ENCODE measurements around the gene DYNC1LI2.

DYNC1LI2 gene

GRCh38 chr16:66695935-66696668 lies 55.3 kb downstream of the DYNC1LI2 start (continued):
- no peak for TF ChIP-seq EGR2 (tag by site-specific recombination; IDR thresholded peaks at IDR 0.05; ENCODE audit: low read depth)
- TF ChIP-seq ZNF324 (tag by site-specific recombination; IDR thresholded peaks at IDR 0.05), result no peak
- no peak for TF ChIP-seq KLF16 (tag by site-specific recombination; IDR thresholded peaks at IDR 0.05)
- TF ChIP-seq ZNF692 (tag by site-specific recombination; IDR thresholded peaks at IDR 0.05), result no peak
- no peak for TF ChIP-seq ZNF350 (tag by site-specific recombination; IDR thresholded peaks at IDR 0.05)
- no peak for TF ChIP-seq ZNF26 (tag by site-specific recombination; IDR thresholded peaks at IDR 0.05)
- TF ChIP-seq KLF8 (tag by site-specific recombination; IDR thresholded peaks at IDR 0.05), result peak; percentile 49; the same call in 1 of the 2 replicates
- no peak for TF ChIP-seq ZNF404 (tag by site-specific recombination; IDR thresholded peaks at IDR 0.05)
- no peak for TF ChIP-seq PRDM6 (tag by site-specific recombination; IDR thresholded peaks at IDR 0.05)
- no peak for TF ChIP-seq ZNF133 (tag by site-specific recombination; IDR thresholded peaks at IDR 0.05)
- TF ChIP-seq BCL6B (tag by site-specific recombination; IDR thresholded peaks at IDR 0.05), result no peak
- no peak for TF ChIP-seq ZNF610 (tag by site-specific recombination; IDR thresholded peaks at IDR 0.05; ENCODE audit: borderline replicate concordance)
- no peak for TF ChIP-seq BCL11B (tag by site-specific recombination; IDR thresholded peaks at IDR 0.05; ENCODE audit: low read depth)
- 0 out of 2 replicates have a peak, but pooled peaks have one; percentile 19 for TF ChIP-seq ZXDB (tag by site-specific recombination; IDR thresholded peaks at IDR 0.05)
- no peak for TF ChIP-seq ZNF10 (tag by site-specific recombination; IDR thresholded peaks at IDR 0.05)
- TF ChIP-seq INSM2 (tag by site-specific recombination; IDR thresholded peaks at IDR 0.05), result no peak
- no peak for TF ChIP-seq SETDB1 (IDR thresholded peaks at IDR 0.05; ENCODE audit: insufficient read length, low read length)
- no peak for TF ChIP-seq TCF7L2 (IDR thresholded peaks at IDR 0.05; ENCODE audit: borderline replicate concordance, low read depth, low read length)
- no peak for TF ChIP-seq ZSCAN4 (tag by site-specific recombination; IDR thresholded peaks at IDR 0.05)
- TF ChIP-seq GFI1B (tag by site-specific recombination; IDR thresholded peaks at IDR 0.05), result no peak
- no peak for TF ChIP-seq ZBTB48 (tag by site-specific recombination; IDR thresholded peaks at IDR 0.05)
- TF ChIP-seq ZNF16 (tag by site-specific recombination; IDR thresholded peaks at IDR 0.05; ENCODE audit: low read depth), result no peak
- TF ChIP-seq ZNF266 (tag by site-specific recombination; IDR thresholded peaks at IDR 0.05; ENCODE audit: low read depth), result no peak
- TF ChIP-seq ZNF121 (tag by site-specific recombination; IDR thresholded peaks at IDR 0.05), result no peak
- TF ChIP-seq ZNF391 (tag by site-specific recombination; IDR thresholded peaks at IDR 0.05; ENCODE audit: borderline replicate concordance, low read depth), result no peak
- no peak for TF ChIP-seq ZNF426 (tag by site-specific recombination; IDR thresholded peaks at IDR 0.05)
- no peak for TF ChIP-seq ZNF280C (tag by site-specific recombination; IDR thresholded peaks at IDR 0.05)

Measured in HEK293 (cell line).